MM.1S (cell line): ENCODE measurements around the gene LOXL1.
A peak's percentile ranks its signal among the peaks of the same experiment; 100 is the strongest.
"Not testable (repeated sequence)": the region's sequence is repeated elsewhere in the genome, so short reads cannot be mapped to it uniquely, and the experiment has no call there.

ENCODE experiments used
- DNase-seq: peaks from one replicate; pipeline ENCODE4 v3.0.0-alpha.2; 2015
- H2AFZ ChIP-seq: fragments of 300-600 bp; sonication (generic); 2 replicates; pipeline ENCODE4 v1.6.0; 2016; ENCODE audit warnings: antibody characterized with exemption, low read length
- H3F3A ChIP-seq: fragments of 300-600 bp; sonication (generic); 2 replicates; pipeline ENCODE4 v1.6.1; 2016; ENCODE audit warnings: mild to moderate bottlenecking, antibody characterized with exemption, low read length, moderate library complexity, mixed read lengths; ENCODE audit not compliant: insufficient read depth
- H3K27ac ChIP-seq: fragments of 300-600 bp; sonication (generic); 2 replicates; pipeline ENCODE4 v1.5.1; 2016; ENCODE audit warnings: mild to moderate bottlenecking, low read length
- H3K27me3 ChIP-seq: fragments of 300-600 bp; sonication (generic); replicated peaks from 2 replicates; pipeline ENCODE4 v1.6.0; 2016; ENCODE audit warnings: low read length; ENCODE audit not compliant: insufficient read depth
- H3K36me3 ChIP-seq: fragments of 300-600 bp; sonication (generic); replicated peaks from 2 replicates; pipeline ENCODE4 v1.6.1; 2016; ENCODE audit warnings: mild to moderate bottlenecking, low read length, mixed read lengths; ENCODE audit not compliant: insufficient read depth
- H3K4me1 ChIP-seq: fragments of 300-600 bp; sonication (generic); 2 replicates; pipeline ENCODE4 v1.6.1; 2016; ENCODE audit warnings: low read length, mixed read lengths
- H3K4me2 ChIP-seq: fragments of 300-600 bp; sonication (generic); 2 replicates; pipeline ENCODE4 v1.6.0; 2016; ENCODE audit warnings: low read depth, low read length
- H3K4me3 ChIP-seq: fragments of 300-600 bp; sonication (generic); 2 replicates; pipeline ENCODE4 v1.5.1; 2016; ENCODE audit warnings: low read length, mixed read lengths
- H3K79me2 ChIP-seq: fragments of 300-600 bp; sonication (generic); 2 replicates; pipeline ENCODE4 v1.6.1; 2016; ENCODE audit warnings: mixed run types, low read length, mixed read lengths
- H3K9ac ChIP-seq: fragments of 300-600 bp; sonication (generic); 2 replicates; pipeline ENCODE4 v1.6.1; 2016; ENCODE audit warnings: low read length, mixed read lengths
- H3K9me2 ChIP-seq: fragments of 300-600 bp; sonication (generic); replicated peaks from 2 replicates; pipeline ENCODE4 v1.6.1; 2016; ENCODE audit warnings: mild to moderate bottlenecking, low read length, mixed read lengths; ENCODE audit not compliant: insufficient read depth
- H3K9me3 ChIP-seq: fragments of 300-600 bp; sonication (generic); replicated peaks from 2 replicates; pipeline ENCODE4 v1.6.1; 2016; ENCODE audit warnings: mild to moderate bottlenecking, low read length, mixed read lengths; ENCODE audit not compliant: insufficient read depth
- H4K20me1 ChIP-seq: fragments of 300-600 bp; sonication (generic); 2 replicates; pipeline ENCODE4 v1.6.1; 2016; ENCODE audit warnings: mild to moderate bottlenecking, low read length, moderate library complexity, mixed read lengths; ENCODE audit not compliant: insufficient read depth
- CTCF ChIP-seq: fragments of 300-600 bp; sonication (generic); IDR thresholded peaks from 2 replicates; pipeline ENCODE4 v1.5.1; 2016; ENCODE audit warnings: antibody characterized with exemption, low read length, mixed read lengths
- EZH2 ChIP-seq: fragments of 300-600 bp; sonication (generic); optimal IDR thresholded peaks from 2 replicates; pipeline ENCODE3; 2017; ENCODE audit warnings: low read depth, mild to moderate bottlenecking, antibody characterized with exemption, low read length, mixed read lengths
- EZH2phosphoT487 ChIP-seq: fragments of 300-600 bp; sonication (generic); IDR thresholded peaks from 2 replicates; pipeline ENCODE4 v1.6.1; 2018; ENCODE audit warnings: antibody characterized with exemption, low read length

Gene LOXL1

GRCh38 chr15:73969151-73969759 lies 43.0 kb downstream of the LOXL1 start:
- H3K4me3 ChIP-seq, result no peak overlapping the region
- TF ChIP-seq CTCF, result no peak
- TF ChIP-seq EZH2phosphoT487, result no peak
- TF ChIP-seq EZH2, result no peak
- H3K4me2 ChIP-seq, result no peak overlapping the region
- H3F3A ChIP-seq, result peaks cover 15% of the 10 kb centered on the region
- no peak overlapping the region for H2AFZ ChIP-seq
- no peak for DNase-seq
- H3K27me3 ChIP-seq, result peaks cover under 1% of the 10 kb centered on the region; the same call in 1 of the 2 replicates
- peaks cover 16% of the 10 kb centered on the region for H3K4me1 ChIP-seq
- no peaks in the 10 kb centered on the region for H3K9me2 ChIP-seq
- H3K27ac ChIP-seq, result no peak overlapping the region
- H3K9me3 ChIP-seq, result no peaks in the 10 kb centered on the region
- H3K79me2 ChIP-seq, result no peaks in the 10 kb centered on the region
- no peaks in the 10 kb centered on the region for H4K20me1 ChIP-seq
- no peak overlapping the region for H3K9ac ChIP-seq
- H3K36me3 ChIP-seq, result no peaks in the 10 kb centered on the region

GRCh38 chr15:73972984-73973682 lies 46.9 kb downstream of the LOXL1 start:
- no peaks in the 10 kb centered on the region for H3K9me2 ChIP-seq
- H3K27ac ChIP-seq, result no peak overlapping the region
- peak overlapping the region; percentile 18 for H3K4me3 ChIP-seq
- no peak overlapping the region for H3K9ac ChIP-seq
- H3K27me3 ChIP-seq, result peaks cover 39% of the 10 kb centered on the region
- no peaks in the 10 kb centered on the region for H3K79me2 ChIP-seq
- peak overlapping the region; percentile 81; the same call in 1 of the 2 replicates for H3K4me2 ChIP-seq
- 0 out of 2 replicates have a peak, but pooled peaks cover 4% of the 10 kb centered on the region for H3K4me1 ChIP-seq
- H3K36me3 ChIP-seq, result no peaks in the 10 kb centered on the region
- H2AFZ ChIP-seq, result peak overlapping the region; percentile 86
- H3K9me3 ChIP-seq, result no peaks in the 10 kb centered on the region
- peaks cover 5% of the 10 kb centered on the region; the same call in 1 of the 2 replicates for H3F3A ChIP-seq
- TF ChIP-seq EZH2 (no peak), CTCF (peak; percentile 83), EZH2phosphoT487 (no peak)
- no peaks in the 10 kb centered on the region for H4K20me1 ChIP-seq
- DNase-seq, result peak; percentile 78

GRCh38 chr15:73973683-73974200 lies 47.5 kb downstream of the LOXL1 start:
- H3K4me3 ChIP-seq, H3K9me2 ChIP-seq, H3K4me2 ChIP-seq, H2AFZ ChIP-seq, DNase-seq, H3K9ac ChIP-seq, H3K9me3 ChIP-seq, H3K27ac ChIP-seq, H3F3A ChIP-seq, H3K79me2 ChIP-seq, H3K36me3 ChIP-seq, H4K20me1 ChIP-seq, H3K4me1 ChIP-seq: not testable (repeated sequence)
- H3K27me3 ChIP-seq, result peaks cover 44% of the 10 kb centered on the region

GRCh38 chr15:73975440-73976125 lies 49.3 kb downstream of the LOXL1 start:
- H3K9me2 ChIP-seq, H3K4me3 ChIP-seq, H3K36me3 ChIP-seq, H3K79me2 ChIP-seq, H3F3A ChIP-seq, H3K9ac ChIP-seq, H3K27ac ChIP-seq, H3K9me3 ChIP-seq, H3K4me1 ChIP-seq, H2AFZ ChIP-seq, H4K20me1 ChIP-seq: not testable (repeated sequence)
- Histone ChIP-seq H3K4me2 (peak overlapping the region; percentile 43), H3K27me3 (peaks cover 49% of the 10 kb centered on the region)
- DNase-seq, result peak; percentile 66
